LHCN-M2 (cell line): ENCODE results near the gene SORCS1. TPM values are rescaled to one million over a fixed set of nuclear protein-coding genes. Genes with fewer than 3 reads are reported as not detected.

Experiments
- DNase-seq: peaks from one replicate; pipeline ENCODE4 v3.0.0-alpha.2; 2012; ENCODE audit warnings: low read depth
- total RNA-seq: library from RNA; depleted of rRNA; stranded (reverse); fragments of >200 nt; gene quantifications from 2 replicates; pipeline ENCODE4 v1.2.3, GENCODE V29; 2014

Gene SORCS1
- total RNA-seq, 1 experiment from 2014 or later: not detected

DNA sequence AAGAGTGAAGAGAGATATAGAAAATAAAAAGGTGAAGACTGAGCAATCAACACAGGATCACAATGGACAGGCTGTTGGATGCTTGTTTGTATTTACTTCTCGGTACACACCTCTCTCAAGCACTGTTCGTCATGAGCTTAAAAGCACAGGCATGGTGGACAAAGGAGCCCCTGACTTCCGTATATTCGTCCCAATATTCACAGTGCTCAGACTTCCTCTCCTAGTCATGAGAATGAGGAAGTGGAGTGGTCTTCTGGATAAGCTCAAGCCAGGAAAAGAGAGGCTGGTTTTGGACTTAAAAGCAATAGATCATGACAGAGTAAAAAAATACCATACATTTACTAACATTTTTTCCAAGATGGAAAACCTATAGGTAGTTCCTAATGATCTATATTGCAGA lies 172.5 kb downstream of the SORCS1 start:
- DNase-seq: no peak

DNA sequence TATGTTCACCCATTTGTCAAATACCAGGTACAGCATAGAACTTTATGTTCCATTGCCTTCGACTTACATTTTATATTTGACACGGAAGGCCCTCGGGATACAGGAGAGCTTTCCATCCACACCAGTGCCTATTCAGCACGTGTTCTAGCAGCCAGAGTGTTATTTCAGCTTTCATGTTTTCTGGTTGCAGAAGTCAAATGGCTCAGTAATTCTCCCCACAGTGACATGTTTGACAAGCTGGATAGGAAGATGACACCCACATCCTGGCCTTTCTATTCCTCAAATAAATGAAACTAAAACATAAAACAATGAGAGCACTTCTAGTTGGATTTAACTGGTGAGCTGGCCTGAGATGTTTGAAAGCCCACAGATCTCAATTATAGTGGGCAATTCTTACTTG lies 173.4 kb downstream of the SORCS1 start:
- no peak for DNase-seq

DNA sequence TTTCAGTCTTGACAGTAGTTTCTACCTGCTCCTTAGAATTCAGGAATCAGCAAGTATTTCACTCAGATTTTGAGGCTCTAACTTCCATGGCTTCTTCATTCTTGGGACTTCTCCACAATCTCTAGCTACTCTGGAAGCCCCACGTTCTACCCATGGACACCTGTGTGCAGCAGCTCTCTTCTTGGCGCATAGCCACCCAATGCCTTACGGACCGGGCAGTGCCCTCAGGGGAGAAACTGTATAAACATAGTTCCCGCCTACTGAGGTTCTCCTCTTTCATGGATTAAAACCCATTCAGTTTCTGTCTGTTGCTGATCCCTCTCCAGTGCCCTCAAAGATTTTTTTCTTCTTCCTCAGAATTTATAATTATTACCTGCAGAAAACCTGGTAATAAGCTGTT lies 177.1 kb downstream of the SORCS1 start:
- DNase-seq: no peak

DNA sequence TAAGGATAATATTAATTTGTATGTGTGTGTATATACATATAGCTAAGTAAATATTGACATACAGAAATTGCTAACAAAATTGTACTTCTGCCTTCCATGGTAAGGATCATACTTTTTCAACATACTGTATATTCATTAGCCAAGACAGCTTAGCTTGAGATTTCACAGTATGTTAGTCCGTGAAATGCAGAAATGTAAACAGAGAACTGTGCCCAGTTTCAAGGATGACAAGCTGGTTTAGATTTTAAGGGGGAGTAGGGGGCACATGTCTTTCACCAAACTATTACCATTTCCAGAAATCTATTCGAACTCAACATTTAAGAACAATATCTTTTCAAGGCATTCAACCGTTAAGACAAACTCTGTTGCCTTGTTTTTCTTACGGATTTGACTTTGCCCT lies 182.2 kb downstream of the SORCS1 start:
- DNase-seq: no peak

GRCh38 chr10:106981452-106982075 lies 182.9 kb downstream of the SORCS1 start:
- no peak for DNase-seq

- DNase-seq: no peak
These were observed 183.7 kb downstream of the SORCS1 start for GRCh38 chr10:106980495-106981451.

- DNase-seq: no peak
These were observed 185.8 kb downstream of the SORCS1 start for GRCh38 chr10:106978756-106979155.

DNA sequence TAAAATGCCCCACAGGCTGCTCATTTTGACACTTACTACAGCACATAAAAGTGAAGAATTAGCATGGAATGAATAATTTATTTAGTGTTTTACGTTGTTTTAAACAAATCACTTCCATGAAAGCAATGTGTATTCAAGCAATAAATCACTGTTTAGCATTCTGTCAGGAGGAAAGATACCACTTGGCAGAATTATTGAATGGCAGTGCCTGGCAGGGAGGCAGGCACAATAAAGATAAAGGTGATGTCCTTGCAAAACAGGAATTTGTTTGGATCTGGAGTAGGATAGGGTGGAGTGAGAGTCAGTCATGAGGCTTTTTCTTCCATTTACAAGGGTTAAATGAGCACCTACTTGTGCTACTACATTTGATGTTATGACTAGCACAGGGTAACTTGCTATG lies 190.8 kb downstream of the SORCS1 start:
- no peak for DNase-seq

GRCh38 chr10:106973288-106973687 lies 191.2 kb downstream of the SORCS1 start:
- DNase-seq: no peak

GRCh38 chr10:106972381-106972780 lies 192.1 kb downstream of the SORCS1 start:
- no peak for DNase-seq

DNA sequence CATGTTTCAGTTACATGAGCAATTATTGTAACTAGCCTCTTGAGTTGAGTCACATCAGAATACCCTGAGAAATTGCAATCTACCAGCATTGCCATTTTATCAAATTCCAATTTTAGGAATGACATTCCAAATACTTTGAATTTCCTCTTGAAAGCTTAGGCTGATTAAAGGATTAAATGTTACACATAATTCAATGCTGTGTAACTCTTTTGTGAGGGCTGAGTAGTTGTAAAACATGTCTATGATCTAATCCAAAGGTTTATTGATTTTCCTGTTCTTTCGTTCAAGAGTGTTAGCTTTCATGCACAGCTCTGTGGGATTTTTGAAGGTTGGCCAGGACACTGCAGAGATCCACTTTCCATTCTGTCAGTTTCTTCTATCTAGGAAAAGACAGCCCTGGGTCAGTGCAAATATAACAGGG lies 193.1 kb downstream of the SORCS1 start:
- DNase-seq: no peak

DNA sequence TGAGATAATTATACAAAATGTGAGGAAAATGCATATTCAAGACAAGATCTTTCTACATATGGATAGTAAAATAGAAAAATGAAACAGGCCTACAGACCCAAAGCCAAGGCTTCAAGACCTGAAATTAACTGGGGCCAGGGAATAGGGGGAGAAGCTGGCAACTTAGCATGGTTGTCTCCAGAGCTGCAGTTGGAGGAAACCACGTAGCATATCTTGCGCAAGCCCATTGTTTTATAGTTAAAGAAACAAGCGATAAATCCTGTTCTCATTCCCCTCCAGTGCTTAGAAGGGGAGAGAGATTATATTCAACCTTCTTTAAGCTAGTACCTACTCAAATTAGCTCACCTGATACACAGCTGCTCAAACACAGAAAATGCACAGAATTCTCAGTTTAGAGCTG lies 197.1 kb downstream of the SORCS1 start:
- no peak for DNase-seq

GRCh38 chr10:106960812-106961211 lies 203.7 kb downstream of the SORCS1 start:
- DNase-seq: no peak

GRCh38 chr10:106959521-106959920 lies 205.0 kb downstream of the SORCS1 start:
- DNase-seq: no peak

DNA sequence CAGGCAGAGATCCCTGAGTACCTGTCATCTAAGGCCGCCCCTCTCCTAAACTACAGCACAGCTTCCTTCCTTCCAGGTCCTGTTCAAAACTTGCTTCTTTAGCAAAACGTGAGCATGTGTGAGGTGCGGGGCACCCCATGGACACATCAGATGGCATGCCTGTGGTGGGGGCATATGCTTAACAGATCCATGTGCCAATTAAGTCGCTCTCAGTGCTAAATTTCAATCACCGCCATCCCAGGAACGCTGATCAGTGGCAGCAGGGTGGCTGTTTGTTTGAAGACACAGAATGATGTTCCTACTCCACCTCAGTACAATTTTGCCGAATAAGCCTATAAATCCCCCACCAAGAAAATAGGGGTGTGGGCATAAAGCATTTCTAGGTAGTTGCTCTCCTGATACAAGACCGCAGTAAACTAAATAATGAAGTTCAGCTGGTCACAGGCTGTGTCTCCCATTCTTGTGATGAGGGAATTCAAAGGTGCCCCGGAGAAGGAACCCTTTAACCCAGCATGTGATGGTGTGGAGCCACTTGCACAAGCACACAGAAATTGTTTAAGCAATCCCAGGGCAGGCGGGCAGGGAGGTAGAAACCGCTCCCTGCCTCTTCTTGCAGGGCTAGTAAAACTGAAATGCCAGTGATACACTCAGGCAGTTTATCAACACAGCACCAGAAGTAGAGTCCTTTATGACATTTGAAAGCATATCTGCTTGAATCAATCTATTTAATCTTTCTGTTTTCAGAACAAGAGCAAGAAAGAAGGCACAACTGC lies 205.7 kb downstream of the SORCS1 start:
- DNase-seq: no peak

- DNase-seq: no peak
These were observed 206.5 kb downstream of the SORCS1 start for GRCh38 chr10:106957823-106958588.

DNA sequence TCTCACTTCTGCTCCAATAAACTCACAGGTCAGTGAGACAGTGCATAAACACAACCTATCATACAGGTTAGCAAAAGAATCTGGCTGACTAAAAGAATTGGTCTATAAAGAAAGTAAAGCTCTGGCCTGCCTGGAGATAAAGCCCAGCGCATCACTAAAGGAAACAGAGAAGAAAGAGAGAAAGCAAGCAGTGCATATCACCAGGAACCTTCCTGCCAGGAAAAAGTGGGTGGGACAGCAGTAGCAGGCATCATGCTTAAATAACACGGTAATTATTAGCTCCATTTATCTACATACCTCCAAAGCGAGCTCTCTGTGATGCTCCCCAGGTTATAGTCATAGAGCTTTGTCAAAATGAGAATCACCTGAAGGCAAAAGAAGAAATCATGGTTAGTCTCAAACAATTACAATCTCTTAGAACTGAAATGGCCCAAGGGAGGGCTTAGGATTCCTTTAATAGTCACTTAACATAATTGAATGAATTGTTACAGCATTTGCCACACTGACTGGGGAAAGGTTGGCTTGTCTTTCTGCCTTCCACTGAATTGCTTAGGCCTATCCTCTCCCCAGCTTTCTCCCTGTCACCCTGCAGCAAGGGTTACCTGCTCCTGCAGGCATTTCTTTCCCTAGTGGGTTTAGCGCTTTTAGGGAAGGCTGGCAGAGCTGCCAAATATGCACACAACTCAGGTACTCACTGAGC lies 208.1 kb downstream of the SORCS1 start:
- DNase-seq: no peak

GRCh38 chr10:106955133-106955532 lies 209.4 kb downstream of the SORCS1 start:
- no peak for DNase-seq

- DNase-seq: no peak
These were observed 212.5 kb downstream of the SORCS1 start for GRCh38 chr10:106952033-106952432.

DNA sequence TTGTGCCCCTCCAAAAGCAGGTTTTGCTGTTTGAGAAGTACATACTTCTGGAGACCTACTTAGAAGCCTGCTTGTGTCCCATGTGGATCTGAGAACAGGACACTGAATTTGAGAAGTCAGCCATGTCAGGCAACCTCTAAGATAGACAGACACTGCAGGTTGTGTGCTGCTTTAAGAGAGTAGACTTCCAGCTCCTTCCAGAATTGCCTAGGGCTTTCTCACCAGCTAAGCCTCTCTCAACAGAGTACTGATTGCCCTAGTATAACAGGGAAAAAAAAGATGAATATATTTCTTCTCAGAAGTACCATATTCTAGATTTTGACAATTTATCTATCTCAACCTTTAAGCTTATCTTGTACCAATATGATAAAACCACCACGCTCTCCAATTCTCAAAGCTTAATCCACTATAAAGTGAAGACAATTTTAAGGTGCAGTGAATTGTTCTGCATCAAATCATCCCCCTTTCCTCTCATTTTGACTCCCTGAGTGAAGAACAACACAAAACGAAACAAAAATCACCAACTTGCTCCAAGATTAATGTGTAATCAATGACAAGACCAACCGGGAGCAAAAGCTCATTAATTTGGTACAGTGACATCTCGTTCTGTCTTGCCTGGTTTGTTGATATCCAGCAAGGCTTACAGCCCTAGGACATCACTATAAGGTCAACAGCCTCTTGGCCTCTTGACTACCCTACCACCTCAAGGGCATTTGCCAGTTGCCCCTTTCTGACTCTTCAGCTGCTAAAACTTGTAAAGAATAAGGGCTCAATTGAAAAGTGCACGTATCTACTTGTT lies 214.6 kb downstream of the SORCS1 start:
- no peak for DNase-seq
